ENCODE data around the gene ATG7. TPM values are rescaled to one million over a fixed set of nuclear protein-coding genes. Genes with fewer than 3 reads are reported as not detected.

The ATG7 gene
- total RNA-seq, 1 donor from 2014 or later, result 31.3 TPM

GRCh38 chr3:11238880-11239279 is 33.3 kb upstream of the ATG7 start:
- DNase-seq (ENCODE audit: low read depth), result peak; percentile 64
- Histone ChIP-seq H3K27me3 (ENCODE audit: control insufficient read depth, insufficient read depth, low read length) (no peaks in the 10 kb centered on the region), H3K4me3 (ENCODE audit: low read depth, low read length) (no peak overlapping the region), H3K36me3 (ENCODE audit: control insufficient read depth, insufficient read depth, low read length) (no peaks in the 10 kb centered on the region)
- TF ChIP-seq CTCF (IDR thresholded peaks at IDR 0.05; ENCODE audit: insufficient read depth, low read length, poor library complexity, severe bottlenecking), result no peak

- no peaks in the 10 kb centered on the region for H3K27me3 ChIP-seq (ENCODE audit: control insufficient read depth, insufficient read depth, low read length)
- DNase-seq (ENCODE audit: low read depth), result no peak
- H3K4me3 ChIP-seq (ENCODE audit: low read depth, low read length), result no peak overlapping the region
- H3K36me3 ChIP-seq (ENCODE audit: control insufficient read depth, insufficient read depth, low read length), result no peaks in the 10 kb centered on the region
- TF ChIP-seq CTCF (IDR thresholded peaks at IDR 0.05; ENCODE audit: insufficient read depth, low read length, poor library complexity, severe bottlenecking), result no peak
These were observed 32.4 kb upstream of the ATG7 start for GRCh38 chr3:11239796-11240195.

GRCh38 chr3:11240496-11240895 is 31.7 kb upstream of the ATG7 start:
- no peaks in the 10 kb centered on the region for H3K27me3 ChIP-seq (ENCODE audit: control insufficient read depth, insufficient read depth, low read length)
- H3K4me3 ChIP-seq (ENCODE audit: low read depth, low read length), result no peak overlapping the region
- DNase-seq (ENCODE audit: low read depth), result no peak
- no peaks in the 10 kb centered on the region for H3K36me3 ChIP-seq (ENCODE audit: control insufficient read depth, insufficient read depth, low read length)
- no peak for TF ChIP-seq CTCF (IDR thresholded peaks at IDR 0.05; ENCODE audit: insufficient read depth, low read length, poor library complexity, severe bottlenecking)

GRCh38 chr3:11244121-11244677 is 28.0 kb upstream of the ATG7 start:
- Histone ChIP-seq H3K36me3 (ENCODE audit: control insufficient read depth, insufficient read depth, low read length) (no peaks in the 10 kb centered on the region), H3K4me3 (ENCODE audit: low read depth, low read length) (no peak overlapping the region), H3K27me3 (ENCODE audit: control insufficient read depth, insufficient read depth, low read length) (no peaks in the 10 kb centered on the region)
- no peak for DNase-seq (ENCODE audit: low read depth)
- no peak for TF ChIP-seq CTCF (IDR thresholded peaks at IDR 0.05; ENCODE audit: insufficient read depth, low read length, poor library complexity, severe bottlenecking)

- H3K4me3 ChIP-seq (ENCODE audit: low read depth, low read length), result no peak overlapping the region
- TF ChIP-seq CTCF (IDR thresholded peaks at IDR 0.05; ENCODE audit: insufficient read depth, low read length, poor library complexity, severe bottlenecking), result no peak
These were observed 26.9 kb upstream of the ATG7 start for GRCh38 chr3:11245276-11245675.

More at GRCh38 chr3:11245276-11245675, 26.9 kb upstream of the ATG7 start:
- H3K27me3 ChIP-seq (ENCODE audit: control insufficient read depth, insufficient read depth, low read length), result no peaks in the 10 kb centered on the region
- no peaks in the 10 kb centered on the region for H3K36me3 ChIP-seq (ENCODE audit: control insufficient read depth, insufficient read depth, low read length)
- no peak for DNase-seq (ENCODE audit: low read depth)

Measured in kidney epithelial cell (primary cell).